A673 (cell line): Measurements from ENCODE around the gene PLET1. TPM values are rescaled to one million over a fixed set of nuclear protein-coding genes. Genes with fewer than 3 reads are reported as not detected.
"Not testable (repeated sequence)": the region's sequence is repeated elsewhere in the genome, so short reads cannot be mapped to it uniquely, and the experiment has no call there.

Experiments
- BruUV-seq: library from RNA; stranded (reverse); fragments of 400-500 nt; replicated peaks from 2 replicates; lab custom pipeline; 2021; lab: Mats Ljungman, UMichigan
- CTCF ChIA-PET: fragments of 300-600 bp; sonication (Branson Sonifier 250); formaldehyde crosslinking; loops from one replicate; lab custom pipeline; 2022; ENCODE audit warnings: antibody characterized with exemption; lab: Charles Lee
- POLR2A ChIA-PET: fragments of 300-600 bp; sonication (Branson Sonifier 250); formaldehyde crosslinking; loops from one replicate; lab custom pipeline; 2022; ENCODE audit warnings: antibody characterized with exemption; ENCODE audit not compliant: low non-redundant PET; lab: Charles Lee
- DNase-seq: peaks from one replicate; pipeline ENCODE4 v3.0.0-alpha.2; 2015; ENCODE audit warnings: low spot score
- H3K27ac ChIP-seq: fragments of 200-600 bp; sonication (generic); 2 replicates; pipeline ENCODE4 v1.5.1; 2016; ENCODE audit warnings: mixed run types, low read depth, mild to moderate bottlenecking, mixed read lengths, antibody characterized with exemption, low read length; ENCODE audit not compliant: poor library complexity, severe bottlenecking
- H3K27me3 ChIP-seq: fragments of 200-600 bp; sonication (generic); replicated peaks from 2 replicates; pipeline ENCODE4 v1.6.1; 2017; ENCODE audit warnings: mixed run types, low read depth, mild to moderate bottlenecking, mixed read lengths, antibody characterized with exemption, low read length; ENCODE audit not compliant: insufficient read depth, poor library complexity
- H3K36me3 ChIP-seq: fragments of 200-600 bp; sonication (generic); 2 replicates; pipeline ENCODE4 v1.6.1; 2016; ENCODE audit warnings: mixed run types, mild to moderate bottlenecking, mixed read lengths, antibody characterized with exemption, low read length; ENCODE audit not compliant: insufficient read depth, poor library complexity, severe bottlenecking
- H3K4me1 ChIP-seq: fragments of 200-600 bp; sonication (generic); 2 replicates; pipeline ENCODE4 v1.6.1; 2017; ENCODE audit warnings: mixed run types, mild to moderate bottlenecking, mixed read lengths, antibody characterized with exemption, low read length; ENCODE audit not compliant: insufficient read depth, poor library complexity, severe bottlenecking
- H3K4me3 ChIP-seq: fragments of 200-600 bp; sonication (generic); 2 replicates; pipeline ENCODE4 v1.5.1; 2016; ENCODE audit warnings: low read depth, mixed run types, mild to moderate bottlenecking, mixed read lengths, low read length; ENCODE audit not compliant: poor library complexity, severe bottlenecking
- H3K9me3 ChIP-seq: fragments of 200-600 bp; sonication (generic); 2 replicates; pipeline ENCODE4 v1.6.1; 2016; ENCODE audit warnings: mixed run types, low read depth, mild to moderate bottlenecking, mixed read lengths, antibody characterized with exemption, low read length; ENCODE audit not compliant: poor library complexity, severe bottlenecking
- EZH2 ChIP-seq: fragments of 200-600 bp; sonication (generic); IDR thresholded peaks from 2 replicates; pipeline ENCODE4 v1.6.1; 2017; ENCODE audit warnings: borderline replicate concordance, low read depth, mild to moderate bottlenecking, mixed read lengths, antibody characterized with exemption, low read length; ENCODE audit not compliant: poor library complexity, severe bottlenecking
- intact Hi-C: fragments of 100-400 bp; cut with micrococcal nuclease; formaldehyde crosslinking; loops from one replicate; pipeline ENCODE4 v1.10.0; 2022; ENCODE audit not compliant: unreplicated experiment
- total RNA-seq: library from RNA; stranded (reverse); gene quantifications from 2 replicates; pipeline ENCODE4 v1.2.3, GENCODE V29; 2021
- TF ChIP-seq, protein P1 (sequence below): fragments of 300-800, 200-600 bp; sonication (generic); conservative IDR thresholded peaks from 2 replicates; pipeline ENCODE4 v1.5.1; 2017; ENCODE audit warnings: low read depth, mild to moderate bottlenecking, antibody characterized with exemption, low read length, moderate library complexity, mixed read lengths

PLET1 gene
- total RNA-seq, 1 experiment from 2014 or later, result not detected

GRCh38 chr11:112210890-112211289, 49.8 kb downstream of the PLET1 start:
- no TSS peak for BruUV-seq
- no peaks in the 10 kb centered on the region for H3K9me3 ChIP-seq
- TF ChIP-seq, protein P1, sequence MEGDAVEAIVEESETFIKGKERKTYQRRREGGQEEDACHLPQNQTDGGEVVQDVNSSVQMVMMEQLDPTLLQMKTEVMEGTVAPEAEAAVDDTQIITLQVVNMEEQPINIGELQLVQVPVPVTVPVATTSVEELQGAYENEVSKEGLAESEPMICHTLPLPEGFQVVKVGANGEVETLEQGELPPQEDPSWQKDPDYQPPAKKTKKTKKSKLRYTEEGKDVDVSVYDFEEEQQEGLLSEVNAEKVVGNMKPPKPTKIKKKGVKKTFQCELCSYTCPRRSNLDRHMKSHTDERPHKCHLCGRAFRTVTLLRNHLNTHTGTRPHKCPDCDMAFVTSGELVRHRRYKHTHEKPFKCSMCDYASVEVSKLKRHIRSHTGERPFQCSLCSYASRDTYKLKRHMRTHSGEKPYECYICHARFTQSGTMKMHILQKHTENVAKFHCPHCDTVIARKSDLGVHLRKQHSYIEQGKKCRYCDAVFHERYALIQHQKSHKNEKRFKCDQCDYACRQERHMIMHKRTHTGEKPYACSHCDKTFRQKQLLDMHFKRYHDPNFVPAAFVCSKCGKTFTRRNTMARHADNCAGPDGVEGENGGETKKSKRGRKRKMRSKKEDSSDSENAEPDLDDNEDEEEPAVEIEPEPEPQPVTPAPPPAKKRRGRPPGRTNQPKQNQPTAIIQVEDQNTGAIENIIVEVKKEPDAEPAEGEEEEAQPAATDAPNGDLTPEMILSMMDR, result no peak
- TF ChIP-seq EZH2, result no peak
- no peak for DNase-seq
- intact Hi-C loops, result no loop called here
- H3K27ac ChIP-seq, result no peak overlapping the region
- ChIA-PET CTCF (no interaction called here), POLR2A (no interaction called here)
- H3K4me1 ChIP-seq, result no peaks in the 10 kb centered on the region
- no peaks in the 10 kb centered on the region for H3K27me3 ChIP-seq
- no peaks in the 10 kb centered on the region for H3K36me3 ChIP-seq
- no peak overlapping the region for H3K4me3 ChIP-seq

GRCh38 chr11:112206071-112206470, 54.6 kb downstream of the PLET1 start:
- no peak for TF ChIP-seq EZH2
- TF ChIP-seq, protein P1, result no peak
- no peaks in the 10 kb centered on the region for H3K4me1 ChIP-seq
- no peak for DNase-seq
- no peaks in the 10 kb centered on the region for H3K9me3 ChIP-seq
- H3K27me3 ChIP-seq, result no peaks in the 10 kb centered on the region
- no peaks in the 10 kb centered on the region for H3K36me3 ChIP-seq
- H3K27ac ChIP-seq, result no peak overlapping the region
- no peak overlapping the region for H3K4me3 ChIP-seq
- intact Hi-C loops, result no loop called here
- no TSS peak for BruUV-seq
- ChIA-PET CTCF (no interaction called here), POLR2A (no interaction called here)

GRCh38 chr11:112200252-112200651, 60.4 kb downstream of the PLET1 start:
- CTCF ChIA-PET, result no interaction called here
- Histone ChIP-seq H3K36me3 (no peaks in the 10 kb centered on the region), H3K27ac (no peak overlapping the region), H3K27me3 (no peaks in the 10 kb centered on the region), H3K4me1 (peaks cover 47% of the 10 kb centered on the region), H3K9me3 (no peaks in the 10 kb centered on the region), H3K4me3 (no peak overlapping the region)
- POLR2A ChIA-PET, result interaction anchor here (0.6 kb wide), 1 partner anchor 88 kb away, joined by 3 read pairs; no protein-coding TSS in a partner anchor
- no TSS peak for BruUV-seq
- no peak for DNase-seq
- intact Hi-C loops, result no loop called here
- TF ChIP-seq, protein P1, result no peak

DNA sequence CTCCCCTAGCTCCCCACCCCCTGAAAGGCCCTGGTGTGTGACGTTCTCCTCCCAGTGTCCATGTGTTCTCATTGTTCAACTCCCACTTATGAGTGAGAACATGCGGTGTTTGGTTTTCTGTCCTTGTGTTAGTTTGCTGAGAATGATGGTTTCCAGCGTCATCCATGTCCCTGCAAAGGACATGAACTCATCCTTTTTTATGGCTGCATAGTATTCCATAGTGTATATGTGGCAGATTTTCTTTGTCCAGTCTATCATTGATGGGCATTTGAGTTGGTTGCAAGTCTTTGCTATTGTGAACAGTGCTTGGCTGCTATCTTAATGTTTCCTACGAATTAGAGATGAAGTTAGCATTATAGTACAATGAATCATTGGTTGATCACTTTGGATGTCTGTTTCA, 61.6 kb downstream of the PLET1 start:
- H3K27ac ChIP-seq, DNase-seq, intact Hi-C loops, H3K36me3 ChIP-seq, H3K9me3 ChIP-seq, CTCF ChIA-PET, H3K27me3 ChIP-seq, POLR2A ChIA-PET, BruUV-seq, H3K4me3 ChIP-seq: not testable (repeated sequence)
- H3K4me1 ChIP-seq, result peaks cover 59% of the 10 kb centered on the region
